Right lobe of liver (tissue), 6 donors: Measurements from ENCODE around the gene OPN1MW2. TPM values are rescaled to one million over a fixed set of nuclear protein-coding genes. Genes with fewer than 3 reads are reported as not detected.
"Not testable (repeated sequence)": the region's sequence is repeated elsewhere in the genome, so short reads cannot be mapped to it uniquely, and the experiment has no call there.

Experiments used
- ATAC-seq, 4 donors: fragments of 200-7000 bp; cut with Tn5 transposase; one replicate each; pipeline ENCODE4 v1.9.1; 2020; ENCODE audit warnings: mild to moderate bottlenecking in 4 of 4, moderate library complexity in 4 of 4
- DNase-seq, 3 donors: peaks; one replicate each; pipeline ENCODE4 v3.0.0-alpha.2; 2020
- H3K27ac ChIP-seq, 3 donors: fragments of 200-600 bp; one replicate each; pipeline ENCODE4 v1.8.0; 2022
- H3K27me3 ChIP-seq, 2 donors: fragments of 200-600 bp; one replicate each; pipeline ENCODE4 v1.8.0; 2022
- H3K36me3 ChIP-seq, 4 donors: fragments of 200-600 bp; sonication (generic) in 1 of 4; one replicate each; pipeline versions ENCODE4 v1.5.1 to v1.8.0; 2017 to 2022; ENCODE audit warnings: control low read depth in 1 of 4
- H3K4me1 ChIP-seq, 4 donors: fragments of 200-600 bp; sonication (generic) in 1 of 4; one replicate each; pipeline versions ENCODE4 v1.5.1 to v1.8.0; 2017 to 2022; ENCODE audit warnings: control low read depth in 1 of 4
- H3K4me3 ChIP-seq, 3 donors: fragments of 200-600 bp; one replicate each; pipeline ENCODE4 v1.8.0; 2022
- H3K9me3 ChIP-seq, 4 donors: fragments of 200-600 bp; sonication (generic) in 1 of 4; one replicate each; pipeline versions ENCODE4 v1.5.1 to v1.8.0; 2017 to 2022; ENCODE audit warnings: control low read depth in 1 of 4
- WGBS: methylation state at CpG from one replicate; pipeline ENCODE4 v1.1.6; 2018; ENCODE audit warnings: low coverage, low lambda C conversion rate; ENCODE audit not compliant: insufficient coverage; ENCODE audit errors: missing lambda C conversion rate; 5-methylcytosine and 5-hydroxymethylcytosine counted together
- intact Hi-C, 2 donors: fragments of 100-400 bp; cut with DNase I; formaldehyde crosslinking; loops; one replicate each; pipeline versions ENCODE4 v1.11.2 to v1.14.1; 2022
- total RNA-seq, 6 experiments: library from RNA; depleted of rRNA in 2 of 6; stranded (reverse); fragments of >200 nt in 2 of 6; fragmentation: NEBNext Ultra II Directional in 3 of 6; extraction: Animal tissue kit (Norgen Biotek cat#: 25700) in 3 of 6; gene quantifications; one replicate each; pipeline versions ENCODE4 v1.1.0 to v1.2.4, GENCODE V29; 2016 to 2023
- donor health status: DM: no; HTN: yes; CAD: no.
- donor health status: DM: no; HTN: no; CAD: no.
- donor health status: DM: no; HTN: no; CAD: no.
- donor health status: DM: no; HTN: yes; CAD: no.
- donor health status: DM: no; HTN: yes; CAD: no.

OPN1MW2 gene
- total RNA-seq, 6 experiments from 2014 or later: not detected

DNA sequence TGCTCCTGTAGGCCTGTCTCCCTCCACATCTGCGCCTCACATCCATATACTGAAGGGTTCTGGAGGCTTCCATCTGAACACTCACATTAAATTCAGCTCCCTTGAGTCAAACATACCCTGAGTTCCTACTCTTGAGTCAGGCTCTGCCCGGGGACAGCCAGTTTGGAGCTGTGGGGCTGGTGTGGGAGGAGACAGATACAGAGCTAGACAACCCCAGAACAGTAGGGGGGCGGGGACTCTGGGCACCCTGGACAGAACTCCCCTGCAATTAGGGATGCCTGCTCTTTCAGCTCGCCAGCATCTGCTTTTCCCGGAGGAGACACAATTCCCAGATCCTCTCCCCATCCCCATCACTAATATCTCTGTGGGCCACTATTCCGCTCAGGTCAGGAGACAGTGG is 5.7 kb downstream of the OPN1MW2 start:
- H3K27ac ChIP-seq, H3K4me3 ChIP-seq, intact Hi-C loops, DNase-seq, H3K9me3 ChIP-seq, H3K4me1 ChIP-seq, ATAC-seq, H3K36me3 ChIP-seq, H3K27me3 ChIP-seq: not testable (repeated sequence)
- WGBS: no CpG with 5 or more reads among the region's 6 CpGs

DNA sequence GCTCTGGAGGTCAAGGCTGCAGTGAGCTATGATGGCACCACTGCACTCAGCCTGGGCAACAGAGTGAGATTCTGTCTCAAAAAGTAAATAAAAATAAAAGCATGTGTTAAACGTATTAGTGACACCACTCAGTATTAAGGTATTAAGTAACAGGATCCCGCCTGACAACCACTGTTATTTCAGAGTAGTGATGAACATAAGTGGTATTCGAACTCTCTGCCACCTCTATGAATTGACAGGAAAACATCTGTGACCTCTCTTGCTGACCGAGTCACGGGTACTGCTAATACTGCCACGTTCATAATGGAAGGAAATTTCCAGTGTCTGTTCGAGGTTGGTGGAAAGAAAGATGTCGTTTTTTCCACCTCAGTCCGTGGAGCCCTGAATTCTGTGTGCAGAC is 7.2 kb downstream of the OPN1MW2 start:
- H3K27ac ChIP-seq, ATAC-seq, H3K4me3 ChIP-seq, H3K36me3 ChIP-seq, H3K4me1 ChIP-seq, H3K27me3 ChIP-seq, H3K9me3 ChIP-seq, DNase-seq, intact Hi-C loops: not testable (repeated sequence)
- WGBS: no CpG with 5 or more reads among the region's 9 CpGs

DNA sequence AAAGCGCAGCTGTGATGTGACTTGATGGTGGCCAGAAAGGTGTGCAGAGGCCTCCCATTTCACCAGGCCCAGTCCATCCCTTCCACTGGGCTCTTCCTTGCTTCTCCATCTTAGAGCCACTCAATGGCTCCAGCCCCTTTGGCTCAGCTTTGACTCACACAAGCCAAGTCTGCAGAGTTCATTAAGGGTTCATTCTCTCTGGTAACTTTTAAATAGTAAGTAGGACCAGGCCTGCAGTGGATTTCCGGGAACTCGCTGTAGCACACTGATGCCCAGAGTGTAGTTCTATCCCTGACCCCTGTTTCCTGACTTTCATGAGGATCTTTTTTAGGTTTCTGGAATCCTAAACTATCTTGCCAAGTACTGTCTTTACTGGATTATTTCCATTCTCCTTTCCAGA is 11.9 kb downstream of the OPN1MW2 start:
- H3K9me3 ChIP-seq, H3K36me3 ChIP-seq, H3K27ac ChIP-seq, H3K27me3 ChIP-seq, intact Hi-C loops, DNase-seq, H3K4me3 ChIP-seq, H3K4me1 ChIP-seq: not testable (repeated sequence)
- no CpG with 5 or more reads among the region's 3 CpGs for WGBS
- ATAC-seq: peak in 1 of 4 donors; percentile 59

DNA sequence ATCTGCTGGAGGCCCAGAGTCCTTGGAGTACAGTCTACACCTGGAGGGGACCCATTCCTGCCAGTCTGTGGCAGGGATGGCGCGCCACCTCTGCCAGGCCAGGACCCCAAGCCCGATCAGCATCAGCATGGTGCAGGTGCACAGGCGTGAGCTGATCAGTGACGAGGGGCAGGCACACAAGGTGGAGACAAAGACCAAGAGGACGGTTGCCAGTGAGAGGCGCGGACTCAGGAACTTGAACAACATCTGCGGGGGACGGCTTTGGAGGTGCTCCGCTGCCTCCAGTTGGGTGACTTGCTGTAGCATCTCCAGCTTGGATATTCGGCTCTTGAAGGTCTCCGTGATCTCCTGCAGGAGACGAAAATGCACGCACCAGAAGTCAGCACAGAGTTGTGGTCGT is 14.1 kb downstream of the OPN1MW2 start:
- H3K27me3 ChIP-seq, H3K4me3 ChIP-seq, intact Hi-C loops, H3K4me1 ChIP-seq, H3K27ac ChIP-seq, H3K36me3 ChIP-seq, DNase-seq, ATAC-seq, H3K9me3 ChIP-seq: not testable (repeated sequence)
- WGBS: no CpG with 5 or more reads among the region's 16 CpGs

DNA sequence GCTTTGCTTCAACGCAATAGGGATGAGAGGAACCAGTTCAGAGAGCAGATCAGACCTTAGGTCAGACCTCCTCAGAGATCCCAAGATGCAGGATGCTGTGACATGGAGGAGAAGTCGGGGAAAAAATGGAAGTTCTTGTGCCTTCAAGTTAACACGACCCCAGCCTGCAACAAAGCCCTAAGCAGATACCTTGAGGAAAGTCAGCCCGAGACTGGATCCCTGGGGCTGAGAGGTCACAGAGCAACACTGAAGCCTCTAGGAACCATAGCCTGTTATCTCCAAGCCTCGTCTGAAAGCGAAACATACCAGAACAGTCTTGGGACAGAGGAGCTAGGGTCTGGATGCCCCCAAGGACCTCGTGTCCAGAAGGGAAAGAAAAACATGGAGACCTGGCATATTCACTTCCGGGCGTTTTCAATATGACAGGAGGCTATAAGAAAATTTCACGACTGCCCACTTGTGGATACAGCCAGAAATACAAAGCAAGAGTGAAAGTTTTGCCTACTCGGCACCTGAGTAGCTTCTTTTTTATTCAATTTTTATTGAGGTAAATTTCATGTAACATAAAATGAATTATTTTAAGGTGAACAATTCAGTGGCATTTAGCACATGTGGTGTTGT is 19.5 kb downstream of the OPN1MW2 start:
- H3K27ac ChIP-seq, ATAC-seq, DNase-seq, H3K9me3 ChIP-seq, H3K27me3 ChIP-seq, H3K4me3 ChIP-seq, intact Hi-C loops, H3K4me1 ChIP-seq, H3K36me3 ChIP-seq: not testable (repeated sequence)
- WGBS: 34% methylated on average over 2 of the region's 11 CpGs

DNA sequence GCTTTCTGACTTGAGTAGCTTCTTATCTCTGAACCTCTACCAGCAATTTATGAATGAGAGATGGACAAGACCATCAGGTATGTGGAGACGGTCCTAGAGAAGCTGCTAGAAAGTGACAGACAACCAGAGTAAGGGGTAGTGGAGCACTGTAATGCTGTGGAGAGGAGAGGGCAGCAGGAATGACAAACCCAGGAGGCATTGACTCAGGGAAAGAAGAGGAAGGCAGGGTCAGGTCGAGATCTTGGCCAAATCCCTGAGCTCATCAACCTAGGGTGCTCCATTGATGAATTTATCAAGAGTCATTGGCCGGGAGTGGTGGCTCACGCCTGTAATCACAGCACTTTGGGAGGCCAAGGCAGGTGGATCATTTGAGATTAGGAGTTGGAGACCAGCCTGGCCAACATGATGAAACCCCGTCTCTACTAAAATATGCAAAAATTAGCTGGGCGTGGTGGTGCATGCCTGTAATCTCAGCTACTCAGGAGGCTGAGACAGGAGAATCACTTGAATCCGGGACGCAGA is 20.5 kb downstream of the OPN1MW2 start:
- H3K27me3 ChIP-seq, H3K4me1 ChIP-seq, H3K36me3 ChIP-seq, intact Hi-C loops, H3K27ac ChIP-seq, H3K9me3 ChIP-seq, H3K4me3 ChIP-seq, ATAC-seq: not testable (repeated sequence)
- WGBS: 48% methylated on average over 6 of the region's 8 CpGs
- peak in 1 of 3 donors; percentile 3 for DNase-seq

DNA sequence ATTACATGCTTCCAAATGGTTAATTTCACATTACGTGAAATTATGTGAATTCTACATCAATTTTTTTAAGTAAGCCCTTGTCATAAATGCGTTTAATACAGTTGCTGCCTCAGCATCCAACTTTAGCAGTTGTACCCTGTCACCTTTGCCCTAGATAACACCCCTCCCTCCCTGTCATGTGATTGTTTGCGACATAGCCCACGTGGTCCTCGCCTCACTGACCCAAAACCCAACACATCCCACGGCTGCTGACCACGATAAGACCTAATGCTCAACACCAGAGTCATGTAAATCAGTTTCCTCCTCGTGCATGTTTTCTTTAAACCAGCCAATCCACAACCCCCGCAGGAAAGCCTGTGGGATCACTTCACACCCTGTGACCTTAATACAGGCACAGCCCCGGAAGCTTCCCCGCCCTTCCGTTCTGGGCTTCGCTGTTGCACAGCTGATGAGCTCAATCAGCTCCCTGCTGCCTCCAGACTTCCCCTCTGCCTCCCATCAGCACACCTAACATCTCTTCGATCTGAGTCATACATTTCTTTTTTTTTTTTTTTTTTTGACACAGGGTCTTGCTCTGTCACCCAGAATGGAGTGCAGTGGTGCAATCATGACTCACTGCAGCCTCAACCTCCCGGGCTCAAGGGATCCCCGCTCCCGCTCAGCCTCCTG is 28.0 kb downstream of the OPN1MW2 start:
- H3K27me3 ChIP-seq, H3K4me1 ChIP-seq, H3K36me3 ChIP-seq, DNase-seq, H3K4me3 ChIP-seq, intact Hi-C loops, H3K27ac ChIP-seq, H3K9me3 ChIP-seq: not testable (repeated sequence)
- 67% methylated on average over 1 of the region's 17 CpGs for WGBS
- peak; percentile 58 to 90 (median 88) for ATAC-seq

DNA sequence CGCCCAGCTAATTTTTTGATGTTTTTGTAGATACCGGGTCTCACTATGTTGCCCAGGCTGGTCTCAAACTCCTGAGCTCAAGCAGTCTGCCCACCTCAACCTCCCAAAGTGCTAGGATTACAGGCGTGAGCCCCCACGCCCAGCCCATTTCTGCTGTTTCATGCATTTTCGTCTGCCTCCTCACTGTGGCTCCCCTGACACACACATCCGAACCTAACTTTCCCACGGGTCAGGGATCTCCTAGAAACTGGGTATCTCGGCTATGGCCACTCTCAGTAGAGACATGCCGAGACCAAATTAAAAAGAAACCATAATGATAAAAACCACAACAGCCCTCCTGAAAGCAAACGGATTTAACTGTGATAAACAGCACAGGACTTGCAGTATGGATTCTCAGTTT is 28.5 kb downstream of the OPN1MW2 start:
- intact Hi-C loops: not testable (repeated sequence)

DNA sequence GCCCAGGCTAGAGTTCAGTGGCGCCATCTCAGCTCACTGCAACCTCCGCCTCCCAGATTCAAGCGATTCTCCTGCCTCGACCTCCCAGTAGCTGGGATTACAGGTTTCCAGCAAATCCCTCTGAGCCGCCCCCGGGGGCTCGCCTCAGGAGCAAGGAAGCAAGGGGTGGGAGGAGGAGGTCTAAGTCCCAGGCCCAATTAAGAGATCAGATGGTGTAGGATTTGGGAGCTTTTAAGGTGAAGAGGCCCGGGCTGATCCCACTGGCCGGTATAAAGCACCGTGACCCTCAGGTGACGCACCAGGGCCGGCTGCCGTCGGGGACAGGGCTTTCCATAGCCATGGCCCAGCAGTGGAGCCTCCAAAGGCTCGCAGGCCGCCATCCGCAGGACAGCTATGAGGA is 37.7 kb downstream of the OPN1MW2 start, which contains the start of gene OPN1MW3:
TSS of gene OPN1MW3 (plus strand) at position 301 of the 400 bp plus-strand sequence. CDS start at position 339, 38 bp downstream.
- H3K9me3 ChIP-seq, H3K4me1 ChIP-seq, intact Hi-C loops, DNase-seq, H3K27me3 ChIP-seq, ATAC-seq, H3K27ac ChIP-seq, H3K36me3 ChIP-seq, H3K4me3 ChIP-seq: not testable (repeated sequence)
- WGBS: no CpG with 5 or more reads among the region's 17 CpGs

More for the DNA sequence above, 28.5 kb downstream of the OPN1MW2 start:
- not testable (repeated sequence) for H3K9me3 ChIP-seq, H3K36me3 ChIP-seq, DNase-seq, H3K27me3 ChIP-seq, H3K4me1 ChIP-seq, H3K4me3 ChIP-seq, H3K27ac ChIP-seq
- no CpG with 5 or more reads among the region's 10 CpGs for WGBS
- ATAC-seq: peak in 2 of 4 donors; percentile 11 to 12

DNA sequence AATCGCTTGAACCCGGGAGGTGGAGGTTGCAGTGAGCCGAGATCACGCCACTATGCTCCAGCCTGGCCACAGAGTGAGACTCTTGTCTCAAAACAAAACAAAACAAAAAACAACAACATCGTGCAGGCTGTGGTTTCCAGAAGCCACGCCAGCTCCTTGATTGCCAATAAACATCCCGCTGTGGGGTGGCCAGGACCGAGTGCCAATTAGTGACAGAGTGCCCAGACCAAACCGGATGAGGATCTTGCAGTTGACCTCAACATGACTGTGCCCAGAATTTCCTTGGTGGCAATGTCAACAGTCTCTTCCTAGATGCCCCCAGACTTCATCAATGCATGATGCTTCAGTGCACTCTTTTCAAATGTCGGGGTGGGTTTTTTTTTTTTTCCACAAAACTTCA is 39.2 kb downstream of the OPN1MW2 start:
- H3K9me3 ChIP-seq, ATAC-seq, H3K27ac ChIP-seq, intact Hi-C loops, H3K4me3 ChIP-seq, H3K4me1 ChIP-seq, H3K27me3 ChIP-seq, DNase-seq, H3K36me3 ChIP-seq: not testable (repeated sequence)
- no CpG with 5 or more reads among the region's 10 CpGs for WGBS

DNA sequence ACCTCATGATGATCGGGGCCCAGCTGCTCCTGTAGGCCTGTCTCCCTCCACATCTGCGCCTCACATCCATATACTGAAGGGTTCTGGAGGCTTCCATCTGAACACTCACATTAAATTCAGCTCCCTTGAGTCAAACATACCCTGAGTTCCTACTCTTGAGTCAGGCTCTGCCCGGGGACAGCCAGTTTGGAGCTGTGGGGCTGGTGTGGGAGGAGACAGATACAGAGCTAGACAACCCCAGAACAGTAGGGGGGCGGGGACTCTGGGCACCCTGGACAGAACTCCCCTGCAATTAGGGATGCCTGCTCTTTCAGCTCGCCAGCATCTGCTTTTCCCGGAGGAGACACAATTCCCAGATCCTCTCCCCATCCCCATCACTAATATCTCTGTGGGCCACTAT is 43.5 kb downstream of the OPN1MW2 start:
- H3K4me3 ChIP-seq, H3K9me3 ChIP-seq, ATAC-seq, H3K36me3 ChIP-seq, DNase-seq, H3K4me1 ChIP-seq, H3K27ac ChIP-seq, intact Hi-C loops, H3K27me3 ChIP-seq: not testable (repeated sequence)
- WGBS: no CpG with 5 or more reads among the region's 6 CpGs
